GM19397 (cell line): Measurements from ENCODE around the gene PAX3.

ENCODE experiments used
- ATAC-seq: cut with Tn5 transposase; IDR thresholded peaks from one replicate; pipeline ENCODE4 v1.9.1; 2021; ENCODE audit warnings: mild to moderate bottlenecking, moderate library complexity; ENCODE audit not compliant: unreplicated experiment

PAX3 gene

DNA sequence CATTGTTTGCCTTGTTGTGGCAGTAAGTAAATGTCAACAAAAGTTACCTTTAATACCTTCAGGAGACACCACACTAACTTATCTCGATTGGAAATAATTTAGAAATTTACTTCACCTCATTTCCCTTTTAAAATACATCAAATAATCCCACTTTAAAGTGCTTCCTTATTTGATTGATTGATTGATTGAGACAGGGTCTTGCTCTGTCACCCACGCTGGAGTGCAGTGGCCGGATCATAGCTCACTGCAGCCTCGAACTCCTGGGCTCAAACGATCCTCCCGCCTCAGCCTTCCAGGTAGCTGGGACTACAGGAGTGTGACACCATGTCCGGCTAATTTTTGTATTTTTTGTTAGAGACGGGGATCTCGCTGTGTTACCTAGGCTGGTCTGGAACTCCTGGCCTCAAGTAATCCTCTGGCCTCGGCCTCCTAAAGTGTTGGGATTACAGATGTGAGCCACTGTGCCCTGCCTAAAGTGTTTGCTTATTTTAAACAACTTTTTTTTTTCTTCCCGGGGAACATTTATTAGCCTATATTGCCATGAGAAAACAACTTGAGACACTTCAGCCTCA lies 12.0 kb upstream of the PAX3 start:
- no peak for ATAC-seq

DNA sequence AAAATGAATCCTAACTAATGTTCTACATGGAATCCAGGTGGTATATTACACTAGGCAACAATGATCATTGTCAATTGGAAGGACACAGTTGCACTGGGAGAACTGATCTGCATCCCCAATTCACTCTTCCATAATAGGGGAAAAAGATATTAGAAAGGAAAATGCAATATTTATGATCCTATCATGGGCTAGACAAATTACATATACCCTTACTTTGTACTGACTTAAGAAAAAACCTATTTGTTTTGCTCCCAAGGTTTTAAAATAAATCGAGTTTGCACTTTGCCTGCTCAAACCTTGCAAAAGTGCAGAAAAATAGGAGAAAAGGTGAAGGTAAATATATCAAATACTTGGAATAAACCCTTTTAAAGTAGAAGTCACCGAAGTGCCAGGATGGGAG lies 11.0 kb upstream of the PAX3 start:
- ATAC-seq, result no peak

DNA sequence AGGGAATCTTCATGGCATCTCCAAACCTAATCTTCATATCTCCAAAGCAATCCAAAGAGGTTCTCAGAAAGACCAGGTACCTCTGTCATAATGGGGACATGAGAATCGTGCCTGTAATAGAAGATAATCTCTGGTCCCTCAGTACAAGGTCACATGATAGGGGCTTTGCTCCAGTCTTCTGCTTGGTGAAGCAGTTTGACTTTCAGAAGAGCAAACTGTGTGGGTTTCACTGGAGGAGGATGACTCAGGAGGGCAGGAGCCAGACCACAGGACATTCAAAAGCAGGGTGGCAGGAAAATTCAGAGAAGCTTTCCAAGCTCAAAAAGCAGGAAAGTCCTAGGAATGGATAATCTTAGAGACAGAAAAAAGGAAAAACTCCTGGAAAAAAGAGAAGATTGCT lies 10.6 kb upstream of the PAX3 start:
- no peak for ATAC-seq

DNA sequence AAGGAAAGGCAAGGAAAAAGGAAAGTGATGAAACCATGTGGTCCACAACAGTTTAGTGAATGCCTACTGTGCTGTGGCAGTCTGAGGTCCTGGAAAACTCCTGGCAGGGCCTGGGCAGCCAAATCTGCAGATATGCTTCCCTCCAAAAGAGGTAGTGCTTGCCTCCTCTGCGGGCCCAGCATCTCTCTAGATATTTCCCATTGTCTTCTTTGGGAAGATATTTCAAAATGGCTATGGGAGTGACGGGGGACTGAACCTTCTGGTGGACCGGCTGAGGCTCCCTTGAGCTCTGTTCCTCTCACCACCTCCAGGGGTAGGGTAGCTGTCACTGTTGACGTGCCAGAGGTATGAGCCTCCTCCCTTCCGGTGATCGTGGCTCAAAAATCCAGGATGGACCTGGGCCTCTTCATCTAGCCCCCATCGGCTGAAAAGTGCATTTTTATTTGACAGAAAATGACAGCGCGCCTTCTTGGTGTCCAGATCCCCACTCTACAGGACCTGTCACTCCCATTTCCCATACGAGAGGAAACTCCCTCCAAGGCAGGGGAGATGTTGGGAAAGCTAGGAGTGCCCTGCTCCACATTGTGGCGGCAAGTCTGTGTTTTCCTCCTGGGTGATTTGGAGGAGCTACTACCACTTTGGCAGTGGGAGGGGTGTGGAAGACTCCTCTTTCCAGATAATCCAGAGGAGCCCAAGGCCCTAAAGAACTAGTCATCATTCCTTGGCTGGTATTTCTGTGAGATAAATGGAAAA lies 9.4 kb upstream of the PAX3 start:
- no peak for ATAC-seq

DNA sequence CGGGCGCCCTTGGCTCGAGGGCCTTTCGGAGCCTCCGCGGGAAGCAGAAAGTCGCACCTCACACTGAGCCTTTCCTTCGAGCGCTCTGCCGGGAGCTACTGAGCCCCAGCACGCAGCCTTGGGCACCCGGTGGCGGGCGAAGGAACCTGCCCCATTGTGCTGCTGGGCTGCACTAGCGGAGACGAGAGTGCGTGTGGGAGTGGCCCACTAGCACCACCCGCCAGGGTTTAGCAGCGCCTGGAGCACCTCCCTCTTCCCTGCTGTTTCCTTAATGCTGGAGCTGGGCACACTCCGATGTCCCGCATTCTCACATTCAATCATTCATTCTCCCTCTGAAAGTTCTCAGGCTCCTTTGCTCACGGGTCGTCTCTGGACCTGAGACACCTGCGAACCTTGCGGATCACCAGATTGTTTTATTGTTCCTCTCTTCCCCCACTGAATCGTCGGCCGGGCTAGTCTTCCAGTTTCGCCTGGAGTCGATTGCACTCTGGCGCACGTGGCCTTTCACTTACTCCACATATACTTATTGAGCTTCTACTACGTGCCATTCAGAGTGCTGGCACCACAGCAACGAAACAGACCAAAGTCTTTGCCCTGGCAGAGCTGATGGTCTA lies 8.5 kb upstream of the PAX3 start:
- ATAC-seq, result no peak

DNA sequence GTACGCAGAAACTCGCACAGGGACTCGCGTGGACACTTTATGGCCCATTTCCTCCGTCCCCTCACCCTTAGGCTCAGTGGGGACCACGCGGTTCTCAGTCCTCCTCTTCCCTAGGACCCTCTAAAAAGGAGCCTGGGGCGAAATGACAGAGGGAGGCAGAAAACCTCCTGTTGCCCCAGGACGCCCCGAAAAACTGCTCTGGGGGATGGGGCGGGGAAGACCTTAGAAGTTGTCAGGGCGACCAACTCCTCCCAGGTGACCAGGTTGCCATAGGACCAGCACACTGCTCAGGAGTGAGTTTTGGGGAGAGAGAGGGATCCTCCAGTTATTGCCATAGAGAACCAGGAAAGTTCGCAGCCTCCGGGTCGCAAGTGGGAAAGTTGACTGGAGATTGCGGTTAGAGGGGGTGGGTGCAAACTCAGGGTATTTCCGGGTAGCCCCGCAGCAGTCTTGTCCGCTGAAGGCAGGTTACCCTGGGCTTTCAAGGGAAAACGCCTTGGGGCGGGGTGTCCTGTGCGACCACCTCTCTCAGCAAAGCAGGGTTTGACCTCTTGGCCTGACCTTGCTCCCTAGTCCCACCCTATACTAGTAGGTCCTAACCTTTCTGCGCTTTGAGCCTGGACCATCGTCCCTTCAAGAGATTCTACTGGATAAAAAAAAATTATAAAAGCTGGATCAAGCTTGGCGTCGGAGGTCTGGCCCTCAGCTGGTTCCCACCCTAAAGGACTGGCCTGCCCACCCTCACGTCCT lies 7.8 kb upstream of the PAX3 start:
- ATAC-seq, result no peak

DNA sequence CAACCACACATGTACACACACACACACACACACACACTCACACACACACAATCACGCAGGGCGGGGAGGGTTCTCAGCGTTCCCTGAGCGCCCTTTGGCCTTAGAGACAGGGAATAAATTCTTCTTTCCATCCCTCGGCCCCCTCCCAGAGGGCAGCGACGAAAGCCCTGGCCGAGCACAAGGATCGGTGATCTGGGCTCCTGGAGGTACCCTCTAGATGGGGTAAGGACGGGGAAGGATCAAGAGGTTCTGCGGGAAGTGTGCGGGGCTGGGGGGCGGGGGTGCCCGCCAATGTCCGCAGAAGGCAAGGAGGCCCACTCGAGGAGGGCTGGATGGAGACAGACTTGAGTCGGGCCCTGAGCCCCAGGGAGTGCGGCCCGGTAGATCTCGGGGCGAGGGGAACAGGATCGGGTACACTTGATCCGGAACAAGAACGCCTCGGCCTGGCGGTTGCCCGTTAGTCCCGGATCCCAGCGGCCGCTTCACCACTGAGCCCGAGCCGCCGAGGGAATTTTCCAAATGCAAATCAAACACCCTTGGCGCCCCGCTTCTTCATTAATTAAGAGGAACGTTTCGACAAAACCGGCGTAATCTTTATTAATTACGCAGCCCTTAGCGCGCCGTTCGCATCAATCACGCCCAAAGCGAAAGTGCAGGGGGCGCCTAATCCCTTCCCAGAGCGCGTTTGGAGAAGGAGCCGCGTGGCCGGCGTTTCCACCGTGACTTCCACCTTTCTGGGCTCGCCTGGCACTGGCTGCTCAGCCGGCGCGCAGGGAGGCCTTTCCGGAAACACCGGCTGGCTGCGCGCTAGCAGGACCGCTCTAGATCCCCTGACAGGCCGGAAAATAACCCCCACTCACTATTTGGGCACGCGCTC lies 7.0 kb upstream of the PAX3 start:
- no peak for ATAC-seq

DNA sequence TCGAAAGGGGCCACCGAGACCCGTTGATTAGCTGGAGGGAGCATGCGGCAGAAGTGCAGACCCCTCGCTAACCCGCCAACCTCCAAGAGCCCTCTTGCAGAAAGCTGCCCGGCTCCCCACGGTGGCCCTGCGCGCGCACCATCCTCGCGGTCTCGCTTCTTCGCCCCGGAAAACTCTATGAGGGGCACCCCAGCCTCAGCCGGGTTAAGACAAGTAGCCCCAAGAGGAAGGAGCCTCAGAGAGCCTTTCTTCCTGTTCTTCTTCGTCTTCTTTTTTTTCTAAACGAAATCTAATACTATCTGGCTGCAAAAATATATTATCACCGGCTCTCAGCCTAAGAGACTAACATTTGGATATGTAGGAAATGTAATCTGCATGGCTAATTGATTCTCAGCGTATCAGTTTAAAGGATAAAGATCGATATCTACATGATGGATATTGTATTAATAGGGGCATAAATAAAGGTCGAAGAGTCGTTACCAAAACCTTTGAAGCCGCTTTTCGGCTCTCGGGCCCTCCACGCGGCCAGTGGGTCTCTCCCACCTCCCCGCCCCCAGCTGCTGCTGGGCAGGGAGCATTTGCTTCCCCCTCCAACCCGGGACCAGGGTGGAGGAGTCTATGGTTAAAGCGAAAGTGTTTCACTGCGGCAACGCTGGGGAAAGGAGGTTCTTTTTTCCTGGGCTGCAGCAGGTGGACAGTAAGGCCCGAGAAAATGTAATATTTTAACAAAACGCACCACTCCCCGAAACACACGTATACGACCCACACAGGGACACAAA lies 6.1 kb upstream of the PAX3 start:
- no peak for ATAC-seq

DNA sequence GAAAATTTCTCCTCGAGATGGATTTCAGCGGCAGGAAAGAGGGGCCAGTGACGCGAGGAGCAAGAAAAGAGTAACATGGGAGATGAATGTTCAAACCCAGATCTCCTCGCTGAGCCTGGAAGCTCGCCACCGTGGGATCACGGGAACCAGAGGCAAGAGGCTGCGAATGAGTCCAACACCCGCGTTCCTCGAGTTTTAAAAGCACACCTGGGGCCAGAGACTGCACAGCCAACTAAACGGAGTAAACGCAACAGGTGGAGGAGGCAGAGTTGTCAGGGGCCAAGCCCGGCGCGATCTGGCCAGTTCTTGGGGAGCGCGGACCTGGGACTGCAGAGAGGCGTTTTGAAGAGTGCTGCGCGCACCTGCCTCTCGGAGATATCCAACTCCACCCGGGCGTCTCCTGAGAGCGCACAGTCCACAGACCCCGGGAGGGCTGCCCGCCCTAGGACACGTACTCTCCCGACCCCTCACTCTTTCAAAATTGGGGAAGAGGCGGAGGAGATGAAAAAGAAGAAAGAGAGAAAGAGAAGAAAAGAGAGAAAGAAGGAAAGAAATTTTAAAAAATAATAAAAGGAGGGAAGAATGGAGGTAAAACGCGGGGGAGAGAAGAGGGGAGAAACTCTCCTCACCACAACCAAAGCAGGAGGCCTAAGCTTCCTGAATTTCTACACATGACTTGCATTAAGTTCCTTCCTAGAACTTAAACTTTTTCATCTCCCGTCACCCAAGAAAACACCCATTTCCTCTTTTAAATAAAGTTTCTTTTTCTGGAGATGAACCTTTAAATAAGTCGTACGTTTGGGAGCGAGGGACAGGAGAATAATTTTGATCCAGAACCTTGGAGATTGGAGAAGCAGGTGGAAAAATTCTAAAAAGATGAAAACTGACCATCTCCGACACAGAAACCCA lies 5.3 kb upstream of the PAX3 start:
- no peak for ATAC-seq

DNA sequence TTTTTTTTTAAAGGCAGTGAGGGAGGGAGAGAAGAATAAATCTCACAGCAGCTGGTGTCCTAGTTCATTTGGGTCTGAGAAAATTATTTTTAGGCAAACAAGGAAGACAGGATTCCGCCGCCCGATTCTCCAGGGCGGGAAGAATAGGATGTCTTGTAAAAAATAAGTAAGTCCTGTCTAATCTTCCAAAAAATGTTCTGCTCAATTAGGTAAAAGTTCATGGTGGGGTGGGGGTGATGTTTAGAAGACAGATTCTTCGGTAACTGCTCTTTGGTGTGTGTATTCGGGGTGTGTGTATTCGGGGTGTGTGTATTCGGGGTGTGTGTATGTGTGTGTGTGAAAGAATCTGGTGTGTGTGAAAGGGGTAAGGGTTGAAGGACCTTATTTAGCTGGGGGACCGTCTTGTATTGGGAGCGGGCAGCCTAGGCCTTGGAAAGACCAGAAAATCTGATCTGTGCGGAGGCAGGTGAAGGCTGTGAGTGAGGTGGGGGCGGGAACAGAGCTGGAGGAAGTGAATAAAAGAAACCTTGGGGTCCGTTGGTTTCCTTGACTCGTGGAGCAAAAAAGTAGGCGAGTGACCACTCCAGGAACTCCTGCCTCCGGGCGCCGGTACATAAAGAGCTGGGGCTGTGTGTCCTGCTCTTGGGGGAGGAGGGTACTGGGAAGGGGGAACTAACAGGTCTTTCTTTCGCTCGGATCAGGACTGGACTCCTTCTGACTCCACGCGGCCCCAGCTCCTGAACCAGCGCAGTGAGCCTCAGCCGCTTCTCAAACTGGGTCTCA lies 4.4 kb upstream of the PAX3 start:
- no peak for ATAC-seq

DNA sequence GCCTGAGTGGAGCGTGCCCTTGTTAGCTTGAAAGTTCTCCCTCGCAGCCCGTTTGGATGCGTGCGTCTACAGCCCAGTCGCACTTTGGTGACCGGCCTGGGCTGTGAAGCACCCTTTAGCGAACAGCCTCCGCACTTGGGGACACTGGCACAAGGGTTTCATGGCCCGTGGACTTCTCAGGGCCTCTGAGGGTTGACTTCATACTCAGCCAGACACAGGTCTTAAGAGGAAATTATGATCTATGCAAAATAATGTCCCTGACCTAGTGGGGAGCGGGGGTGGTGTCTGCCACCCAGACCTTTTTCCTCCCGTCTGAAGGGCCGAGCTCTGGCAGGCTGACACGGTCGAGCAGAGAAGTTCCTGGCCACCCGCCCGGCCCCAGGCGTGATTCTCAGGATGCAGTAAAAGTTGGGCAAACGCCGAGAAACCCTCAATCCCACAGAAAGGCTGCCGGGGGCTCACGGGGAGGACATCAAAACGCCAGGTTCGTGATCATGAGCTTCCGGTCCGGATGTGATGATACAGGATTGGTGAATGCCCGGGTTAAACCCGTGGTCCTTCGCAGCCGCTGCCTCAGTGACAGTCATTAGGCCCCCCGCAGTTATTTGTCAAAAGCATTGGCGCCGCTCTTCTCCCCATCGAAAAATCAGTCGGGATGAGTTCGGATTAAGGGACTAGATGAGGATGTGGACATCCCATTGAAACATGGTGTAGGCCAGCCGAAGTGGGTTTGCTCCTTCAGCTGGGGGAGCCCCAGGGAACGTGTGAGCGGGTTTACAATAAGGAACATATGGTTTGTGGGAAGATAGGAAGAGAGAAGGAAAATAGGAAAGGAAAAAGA lies 3.6 kb upstream of the PAX3 start:
- ATAC-seq, result no peak

DNA sequence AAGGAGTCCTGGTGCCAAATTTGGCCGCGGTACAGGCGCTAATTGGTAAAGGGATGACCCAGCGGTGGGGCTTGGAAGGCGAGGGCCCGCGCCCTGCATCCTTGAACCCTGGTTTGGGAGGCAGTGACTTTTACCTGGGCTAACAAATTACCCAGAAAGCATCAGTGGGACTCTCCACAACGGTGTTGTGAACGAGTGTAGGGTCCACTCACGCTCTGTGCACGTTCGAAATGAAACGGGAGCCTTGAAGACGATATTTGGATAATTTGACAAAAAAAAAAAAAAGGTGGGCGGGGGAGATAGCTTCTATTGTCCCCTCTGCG lies 3.0 kb upstream of the PAX3 start:
- no peak for ATAC-seq

DNA sequence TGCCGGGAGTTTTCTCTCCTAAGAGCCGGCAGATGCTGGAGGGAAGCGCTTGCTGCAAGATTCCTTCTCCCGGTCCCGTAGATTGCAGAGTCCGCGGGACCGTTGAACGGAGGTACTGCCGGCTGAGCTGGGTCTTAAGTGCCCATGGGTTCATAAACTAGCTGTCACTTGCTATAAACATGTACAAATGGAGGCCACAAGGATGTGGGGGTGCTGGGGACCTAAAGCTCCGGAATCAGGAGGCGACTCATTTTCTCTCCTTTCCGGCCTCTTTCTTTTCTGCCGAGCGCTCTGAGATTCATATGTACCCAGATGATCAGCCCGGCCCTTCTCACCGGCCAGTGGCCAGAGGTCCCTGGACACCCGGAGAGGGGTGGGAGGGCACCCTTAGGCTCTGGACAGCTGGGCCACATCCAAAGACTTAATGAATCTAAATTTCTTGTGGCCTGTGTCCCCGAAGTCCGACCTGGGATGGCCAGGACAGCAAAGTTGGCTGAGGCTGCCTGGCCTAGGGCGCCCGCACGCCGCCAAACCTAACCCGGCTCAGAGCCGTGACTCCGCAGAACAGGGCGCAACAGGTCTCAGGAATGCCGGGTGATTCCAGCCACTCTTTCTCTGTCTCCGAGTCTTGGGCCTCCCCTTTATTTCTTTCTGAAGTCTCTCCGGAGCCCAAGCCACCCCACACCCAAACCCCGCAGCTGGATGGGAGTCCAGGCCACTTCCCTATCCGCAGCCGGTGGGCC lies 2.4 kb upstream of the PAX3 start:
- no peak for ATAC-seq

DNA sequence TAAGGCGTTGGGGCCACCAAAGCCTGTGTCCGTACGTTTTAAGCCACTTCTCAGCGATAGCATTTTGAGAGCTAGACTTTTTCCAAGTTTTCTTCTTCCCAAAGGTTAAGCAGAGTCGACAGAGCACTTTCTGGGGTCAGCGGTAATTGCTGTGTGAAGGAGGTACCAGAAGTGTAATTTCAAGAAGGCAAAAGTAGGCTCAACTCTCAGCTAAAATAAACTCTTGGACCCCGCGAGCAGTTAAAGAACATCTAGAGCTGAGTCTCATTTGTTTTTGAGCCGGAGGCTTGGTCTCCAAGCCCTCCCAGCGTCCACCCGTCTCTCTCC lies 1.9 kb upstream of the PAX3 start:
- ATAC-seq, result no peak

DNA sequence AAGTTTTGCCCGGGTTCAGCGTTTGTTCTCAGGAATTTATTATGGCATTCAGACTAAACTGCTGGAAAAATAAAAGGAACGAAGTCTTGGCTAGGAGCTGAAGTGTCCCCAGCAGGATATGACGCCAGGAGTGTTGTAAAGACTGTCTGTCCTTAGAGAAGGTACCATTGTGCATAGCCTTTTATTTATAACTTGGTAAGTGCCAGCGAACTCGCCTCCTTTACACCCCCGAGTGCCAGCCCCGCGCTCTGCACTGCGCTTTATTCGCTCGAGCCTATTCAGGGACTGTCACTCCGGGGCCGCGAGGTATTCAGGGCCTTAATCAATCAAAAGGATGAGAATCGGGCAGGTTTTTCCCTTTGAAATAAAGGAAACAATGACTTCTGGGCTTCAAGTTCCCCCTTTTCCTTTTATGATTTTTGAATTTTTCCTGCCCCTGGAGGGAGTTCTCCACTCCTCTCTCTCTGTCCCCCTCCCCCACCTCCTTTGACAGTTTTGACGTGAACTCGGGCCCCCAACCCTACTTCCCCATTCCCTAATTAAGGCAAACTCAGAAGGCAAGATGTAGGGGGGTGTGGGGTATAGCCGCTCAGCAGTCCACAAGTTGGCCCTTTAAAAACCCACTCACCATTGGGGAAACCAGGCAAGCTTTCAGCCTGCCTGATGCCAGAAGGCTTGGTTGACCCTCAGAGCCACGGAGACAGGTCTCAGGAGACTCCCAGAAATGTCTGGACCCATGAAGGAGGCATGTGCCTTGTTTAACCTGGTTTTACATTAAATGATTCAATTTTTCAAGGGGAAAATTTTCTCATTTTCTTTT lies 1.3 kb upstream of the PAX3 start:
- no peak for ATAC-seq

DNA sequence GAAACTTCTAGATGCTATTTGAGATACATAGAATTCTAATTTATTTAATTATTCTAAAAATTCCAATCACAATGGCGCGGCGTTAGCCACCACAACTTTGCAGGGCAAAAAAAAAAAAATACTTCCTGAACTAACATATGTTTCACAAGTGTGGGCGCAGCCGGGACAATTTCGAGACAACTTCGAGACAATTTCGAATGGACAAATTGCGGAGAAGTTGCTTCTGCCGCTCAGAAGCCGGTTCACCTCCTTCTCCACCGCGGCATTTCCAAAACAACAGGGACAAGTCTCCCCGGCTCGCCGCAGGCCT lies 842 bp downstream of the PAX3 start:
- no peak for ATAC-seq

DNA sequence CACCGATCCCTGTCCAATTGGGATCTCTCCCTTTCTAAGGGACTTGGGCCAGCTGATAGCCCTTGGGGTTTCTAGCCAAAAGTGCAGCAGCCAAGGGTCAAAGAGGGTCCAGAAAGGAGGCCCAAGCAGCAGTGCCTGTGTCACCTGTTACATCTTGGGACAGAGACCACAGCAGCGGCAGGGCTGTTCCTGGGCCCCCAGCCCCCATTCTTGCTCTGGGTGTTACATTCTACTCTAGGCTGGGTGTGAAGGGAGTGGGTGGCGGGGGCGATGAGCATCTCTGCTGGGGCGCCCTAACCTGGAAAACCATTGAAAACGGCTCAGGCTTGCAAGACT lies 1.2 kb downstream of the PAX3 start:
- ATAC-seq, result no peak
